NT2/D1 (cell line): ENCODE measurements around the gene NTM.

Experiments
- DNase-seq: peaks from one replicate; pipeline ENCODE4 v3.0.0-alpha.2; 2011; ENCODE audit warnings: low read depth, low spot score
- H3K27me3 ChIP-seq: 2 replicates; pipeline ENCODE4 v1.6.0; 2011; ENCODE audit warnings: mild to moderate bottlenecking; ENCODE audit not compliant: insufficient read length, insufficient read depth
- H3K36me3 ChIP-seq: 2 replicates; pipeline ENCODE4 v1.6.1; 2011; ENCODE audit warnings: mild to moderate bottlenecking, low read length, mixed read lengths; ENCODE audit not compliant: insufficient read depth, insufficient read length
- H3K4me1 ChIP-seq: 2 replicates; pipeline ENCODE4 v1.5.1; 2011; ENCODE audit not compliant: insufficient read depth, insufficient read length
- H3K4me3 ChIP-seq: 2 replicates; pipeline ENCODE4 v1.5.1; 2011; ENCODE audit warnings: low read depth; ENCODE audit not compliant: insufficient read length
- H3K9ac ChIP-seq: 2 replicates; pipeline ENCODE4 v1.6.0; 2011; ENCODE audit warnings: low read depth; ENCODE audit not compliant: insufficient read length
- H3K9me3 ChIP-seq: 2 replicates; pipeline ENCODE4 v1.5.1; 2011; ENCODE audit warnings: mild to moderate bottlenecking, low read length; ENCODE audit not compliant: insufficient read depth
- SUZ12 ChIP-seq: IDR thresholded peaks from 2 replicates; pipeline ENCODE4 v1.6.1; 2011; ENCODE audit not compliant: insufficient read length, insufficient read depth; ENCODE audit errors: extremely low read depth
- YY1 ChIP-seq: IDR thresholded peaks from 2 replicates; pipeline ENCODE4 v1.6.1; 2011; ENCODE audit not compliant: insufficient read length, insufficient read depth
- ZNF274 ChIP-seq: IDR thresholded peaks from 2 replicates; pipeline ENCODE4 v1.6.1; 2011; ENCODE audit warnings: mild to moderate bottlenecking, low read depth, low read length

NTM gene

GRCh38 chr11:131670876-131671275 lies 300.5 kb downstream of the NTM start:
- no peak for TF ChIP-seq SUZ12
- no peak for TF ChIP-seq YY1
- no peak for TF ChIP-seq ZNF274
- H3K36me3 ChIP-seq: no peaks in the 10 kb centered on the region
- peaks cover 4% of the 10 kb centered on the region for H3K27me3 ChIP-seq

DNA sequence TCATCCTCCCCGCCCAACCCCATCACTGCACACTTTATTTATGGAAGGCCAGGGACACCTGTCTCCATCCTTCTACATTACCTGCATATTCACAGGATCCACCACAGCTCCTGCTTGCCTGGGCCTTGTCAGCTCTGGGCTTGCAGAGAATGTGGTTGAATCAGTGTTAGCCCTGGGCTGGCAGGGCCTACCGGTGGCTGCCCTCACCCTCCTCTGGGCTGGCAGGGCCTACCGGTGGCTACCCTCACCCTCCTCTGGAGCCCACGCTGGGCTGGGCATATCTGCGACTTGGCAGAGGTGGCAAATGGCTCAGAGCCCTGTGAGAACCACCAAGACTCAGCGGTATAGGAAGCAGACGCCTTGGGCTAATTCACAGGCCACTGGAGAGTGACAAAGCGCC lies 300.9 kb downstream of the NTM start:
- Histone ChIP-seq H3K4me3 (no peak overlapping the region), H3K36me3 (no peaks in the 10 kb centered on the region), H3K9ac (no peak overlapping the region), H3K9me3 (no peaks in the 10 kb centered on the region), H3K27me3 (peaks cover 4% of the 10 kb centered on the region), H3K4me1 (peaks cover 4% of the 10 kb centered on the region)
- DNase-seq: no peak
- TF ChIP-seq YY1: no peak
- no peak for TF ChIP-seq SUZ12
- TF ChIP-seq ZNF274: no peak

More at GRCh38 chr11:131670876-131671275, 300.5 kb downstream of the NTM start:
- no peaks in the 10 kb centered on the region for H3K9me3 ChIP-seq
- no peak for DNase-seq
- no peak overlapping the region for H3K9ac ChIP-seq
- no peak overlapping the region for H3K4me3 ChIP-seq
- peaks cover 4% of the 10 kb centered on the region for H3K4me1 ChIP-seq

- Histone ChIP-seq H3K4me1 (peaks cover 4% of the 10 kb centered on the region), H3K9ac (no peak overlapping the region), H3K9me3 (no peaks in the 10 kb centered on the region), H3K36me3 (no peaks in the 10 kb centered on the region), H3K27me3 (peaks cover 4% of the 10 kb centered on the region), H3K4me3 (no peak overlapping the region)
- TF ChIP-seq YY1 (no peak), SUZ12 (no peak), ZNF274 (no peak)
- DNase-seq: no peak
Observed at GRCh38 chr11:131671734-131672133, 301.3 kb downstream of the NTM start.

DNA sequence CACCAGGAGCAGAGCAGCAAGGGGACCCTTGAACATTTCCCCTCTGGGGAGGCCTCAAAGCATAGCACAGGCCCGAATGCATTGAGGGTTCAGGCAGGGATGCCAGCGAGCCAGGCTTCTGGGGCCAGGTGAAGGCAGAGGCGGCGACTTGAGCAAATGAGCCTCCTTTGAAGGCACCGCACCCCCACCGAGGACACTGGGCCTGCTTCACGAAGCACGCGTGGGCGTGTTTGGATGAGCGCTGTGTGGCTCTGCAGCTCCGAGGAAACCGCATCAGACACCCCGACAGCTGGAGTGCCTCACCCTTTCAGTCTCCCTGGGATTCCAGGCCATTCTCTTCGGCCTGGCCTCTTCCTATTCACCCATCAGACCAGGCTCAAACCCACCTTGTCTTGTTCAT lies 301.8 kb downstream of the NTM start:
- no peak for TF ChIP-seq ZNF274
- Histone ChIP-seq H3K9ac (no peak overlapping the region), H3K4me3 (no peak overlapping the region), H3K36me3 (no peaks in the 10 kb centered on the region), H3K9me3 (no peaks in the 10 kb centered on the region), H3K27me3 (peaks cover 8% of the 10 kb centered on the region), H3K4me1 (peaks cover 4% of the 10 kb centered on the region)
- no peak for DNase-seq

GRCh38 chr11:131674051-131674755 lies 303.8 kb downstream of the NTM start:
- no peaks in the 10 kb centered on the region for H3K36me3 ChIP-seq
- no peak overlapping the region for H3K9ac ChIP-seq
- H3K27me3 ChIP-seq: peaks cover 8% of the 10 kb centered on the region
- H3K4me1 ChIP-seq: peaks cover 11% of the 10 kb centered on the region
- TF ChIP-seq YY1 (no peak), SUZ12 (no peak), ZNF274 (no peak)
- DNase-seq: peak; percentile 49
- H3K4me3 ChIP-seq: no peak overlapping the region
- H3K9me3 ChIP-seq: no peaks in the 10 kb centered on the region

DNA sequence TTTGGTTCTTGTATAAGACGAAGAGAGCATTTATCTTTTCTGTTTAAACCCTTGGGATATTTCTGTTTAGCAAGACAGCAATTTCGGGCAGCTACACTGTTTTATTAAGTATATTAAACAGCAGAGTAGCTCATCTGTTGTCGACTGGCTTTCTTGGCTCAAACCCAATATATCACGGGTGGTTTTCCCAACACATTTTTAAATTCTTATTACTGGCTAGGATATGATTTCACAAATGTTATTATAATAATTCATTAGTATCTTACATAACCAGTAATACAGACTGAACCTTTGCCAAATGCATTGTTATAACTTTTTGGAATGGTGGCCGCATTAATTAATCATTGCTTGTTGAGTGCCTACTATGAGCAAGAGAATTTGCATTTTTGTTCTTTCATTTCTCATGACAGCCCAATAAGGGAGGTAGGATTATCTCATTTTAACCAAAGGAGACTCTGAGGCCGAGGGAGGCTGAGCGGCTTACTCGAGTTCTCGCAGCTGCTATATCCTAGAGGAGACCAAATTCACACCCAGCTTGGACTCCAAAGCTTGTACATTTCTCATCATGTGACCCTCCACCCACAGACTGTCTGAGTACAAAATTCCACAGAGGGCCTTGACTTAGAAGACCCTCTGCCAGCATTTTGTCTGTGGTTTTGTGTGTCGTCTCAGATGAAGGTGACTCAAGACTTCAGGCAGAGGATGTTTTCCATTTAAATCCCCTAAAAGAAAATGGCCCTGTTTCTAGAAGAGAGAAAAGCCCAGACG lies 304.9 kb downstream of the NTM start:
- Histone ChIP-seq H3K4me3 (no peak overlapping the region), H3K9ac (no peak overlapping the region), H3K27me3 (peaks cover 8% of the 10 kb centered on the region), H3K9me3 (no peaks in the 10 kb centered on the region), H3K4me1 (peaks cover 11% of the 10 kb centered on the region), H3K36me3 (no peaks in the 10 kb centered on the region)
- TF ChIP-seq ZNF274: no peak
- no peak for TF ChIP-seq SUZ12
- TF ChIP-seq YY1: no peak
- no peak for DNase-seq

DNA sequence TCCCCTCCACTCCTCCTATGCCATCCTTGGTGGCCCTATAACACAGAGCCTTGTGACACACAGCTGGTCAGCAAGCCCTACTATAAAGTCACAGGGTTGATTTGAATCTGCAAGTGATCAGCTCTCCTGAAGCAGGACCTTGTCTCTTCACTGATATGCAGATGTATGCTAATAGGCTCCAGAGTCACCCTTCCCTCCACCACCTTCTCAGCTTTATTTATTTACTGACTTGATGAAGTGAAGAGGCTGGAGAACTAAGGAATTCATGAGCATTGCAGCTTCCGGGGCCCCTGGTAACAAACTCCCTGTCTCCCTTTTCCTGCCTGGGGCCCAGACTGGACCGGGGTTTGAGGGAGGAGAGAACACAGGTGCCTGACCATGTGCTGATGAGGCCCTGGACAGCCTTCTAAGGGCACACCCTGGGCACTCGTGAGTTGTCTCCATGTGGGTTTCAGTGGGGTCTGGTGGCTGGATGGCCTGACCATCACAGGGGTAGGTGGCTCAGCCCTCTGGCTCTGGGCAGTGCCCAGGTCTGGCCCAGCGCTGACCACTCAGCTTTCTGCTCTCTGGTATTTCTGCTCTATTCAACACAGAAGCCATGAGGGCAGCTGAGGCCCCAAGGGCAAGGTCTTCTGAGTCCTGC lies 307.5 kb downstream of the NTM start:
- no peaks in the 10 kb centered on the region for H3K36me3 ChIP-seq
- H3K4me3 ChIP-seq: no peak overlapping the region
- H3K9ac ChIP-seq: no peak overlapping the region
- peak; percentile 55 for DNase-seq
- peaks cover 11% of the 10 kb centered on the region for H3K4me1 ChIP-seq
- TF ChIP-seq ZNF274 (no peak), YY1 (no peak), SUZ12 (no peak)
- H3K27me3 ChIP-seq: peaks cover 8% of the 10 kb centered on the region
- no peaks in the 10 kb centered on the region for H3K9me3 ChIP-seq
